Right renal cortex interstitium (tissue), 3 donors: ENCODE data around the gene TMEM259. TPM values are rescaled to one million over a fixed set of nuclear protein-coding genes. Genes with fewer than 3 reads are reported as not detected.
A peak's percentile ranks its signal among the peaks of the same experiment; 100 is the strongest.

Experiments
- DNase-seq, 3 donors: peaks; one replicate each; pipeline ENCODE4 v3.0.0-alpha.2; 2013; ENCODE audit warnings: low read depth in 3 of 3, low spot score in 2 of 3
- polyA plus RNA-seq, 3 donors: library from polyadenylated mRNA; unstranded; fragments of 120-200 nt; gene quantifications; one replicate each; pipeline ENCODE4 v1.2.1, GENCODE V29; 2013; ENCODE audit not compliant: insufficient read length in 3 of 3

The TMEM259 gene
- 100 to 1,000 TPM in 1 of 3 donors, 10 to 100 TPM in 2; 86.9 to 103 (median 93.5) TPM for polyA plus RNA-seq

DNA sequence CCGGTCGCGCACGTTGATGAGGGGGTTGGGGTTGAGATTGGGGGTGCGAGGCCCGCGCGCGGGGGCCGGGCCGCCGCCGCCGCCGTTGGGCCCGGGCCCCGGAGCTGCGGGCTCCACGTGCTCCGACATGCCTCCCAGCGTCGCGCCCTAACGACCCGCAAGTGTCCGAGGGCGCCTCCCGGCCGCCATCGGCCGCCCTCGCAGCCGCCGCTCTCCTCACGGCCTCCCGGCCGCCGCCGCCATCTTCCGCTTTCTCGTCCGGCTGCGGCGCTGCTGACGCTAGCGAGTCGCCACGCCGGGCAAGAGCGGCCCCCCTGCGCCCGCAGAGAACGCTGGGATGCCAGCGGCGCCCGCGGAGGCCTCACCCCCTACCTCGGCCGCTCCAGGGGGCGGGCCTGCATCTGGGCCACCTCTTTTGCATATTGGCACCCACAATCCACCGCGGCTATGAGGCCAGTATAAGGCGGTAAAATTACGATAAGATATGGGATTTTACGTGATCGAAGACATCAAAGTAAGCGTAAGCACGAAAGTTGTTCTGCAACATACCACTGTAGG lies at the start of gene TMEM259:
TSS of gene TMEM259 (minus strand) at position 256 of the 558 bp plus-strand sequence. CDS start at position 129, 127 bp downstream.
- DNase-seq: peak; percentile 92 to 97 (median 96)

DNA sequence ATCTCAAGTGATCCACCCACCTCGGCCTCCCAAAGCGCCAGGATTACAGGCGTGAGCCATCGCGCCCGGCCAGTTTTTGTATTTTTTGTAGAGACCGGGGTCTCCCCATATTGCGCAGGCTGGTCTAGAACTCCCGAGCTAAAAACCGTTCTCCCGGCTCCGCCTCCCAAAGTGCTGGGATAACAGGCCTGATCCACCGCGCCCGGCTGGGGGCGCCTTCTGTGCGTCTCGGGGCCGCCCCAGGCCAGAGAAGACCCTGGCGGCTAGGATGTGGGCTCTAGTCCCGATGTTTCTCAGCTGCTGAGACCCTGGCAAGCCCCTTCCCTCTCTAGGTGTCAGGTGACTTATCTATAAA lies 49.6 kb upstream of the TMEM259 start:
- no peak for DNase-seq

DNA sequence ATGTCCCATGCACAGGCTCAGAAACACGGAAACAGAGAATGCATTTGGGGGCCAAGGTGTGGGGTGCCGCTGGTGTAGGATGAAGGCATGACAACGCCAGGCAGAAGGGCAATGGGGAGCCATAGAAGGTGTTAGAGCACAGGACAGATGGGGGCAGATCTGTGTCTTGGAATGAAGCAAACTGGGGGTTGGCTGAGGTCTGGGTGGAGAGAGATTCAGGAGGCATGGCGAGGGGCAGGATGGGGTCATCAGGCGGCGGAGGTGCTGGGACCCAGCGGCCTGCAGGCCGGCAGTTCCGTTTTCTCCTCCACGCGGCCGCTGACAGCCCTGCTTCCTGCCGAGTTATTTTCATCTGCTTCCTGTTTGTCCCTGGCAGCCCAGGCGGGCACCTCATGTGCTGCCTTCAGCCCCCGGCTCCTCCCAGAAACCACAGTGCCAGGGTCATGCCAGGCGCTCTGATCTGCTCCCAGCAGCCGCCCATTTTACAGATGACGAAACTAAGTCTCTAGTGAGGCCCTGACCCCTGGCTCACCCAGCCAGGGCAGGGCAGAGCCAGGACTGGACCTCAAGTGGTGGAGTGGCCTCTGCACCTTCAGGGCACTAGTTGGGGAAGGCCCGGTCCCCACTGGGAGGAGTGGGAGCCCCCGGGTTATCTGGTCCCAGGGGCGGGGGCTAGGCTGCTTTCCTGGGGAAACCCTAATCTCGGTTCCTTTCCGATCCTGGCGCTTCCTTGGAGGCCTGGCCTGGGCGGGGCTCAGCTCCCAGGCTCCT lies 48.3 kb upstream of the TMEM259 start:
- no peak for DNase-seq

DNA sequence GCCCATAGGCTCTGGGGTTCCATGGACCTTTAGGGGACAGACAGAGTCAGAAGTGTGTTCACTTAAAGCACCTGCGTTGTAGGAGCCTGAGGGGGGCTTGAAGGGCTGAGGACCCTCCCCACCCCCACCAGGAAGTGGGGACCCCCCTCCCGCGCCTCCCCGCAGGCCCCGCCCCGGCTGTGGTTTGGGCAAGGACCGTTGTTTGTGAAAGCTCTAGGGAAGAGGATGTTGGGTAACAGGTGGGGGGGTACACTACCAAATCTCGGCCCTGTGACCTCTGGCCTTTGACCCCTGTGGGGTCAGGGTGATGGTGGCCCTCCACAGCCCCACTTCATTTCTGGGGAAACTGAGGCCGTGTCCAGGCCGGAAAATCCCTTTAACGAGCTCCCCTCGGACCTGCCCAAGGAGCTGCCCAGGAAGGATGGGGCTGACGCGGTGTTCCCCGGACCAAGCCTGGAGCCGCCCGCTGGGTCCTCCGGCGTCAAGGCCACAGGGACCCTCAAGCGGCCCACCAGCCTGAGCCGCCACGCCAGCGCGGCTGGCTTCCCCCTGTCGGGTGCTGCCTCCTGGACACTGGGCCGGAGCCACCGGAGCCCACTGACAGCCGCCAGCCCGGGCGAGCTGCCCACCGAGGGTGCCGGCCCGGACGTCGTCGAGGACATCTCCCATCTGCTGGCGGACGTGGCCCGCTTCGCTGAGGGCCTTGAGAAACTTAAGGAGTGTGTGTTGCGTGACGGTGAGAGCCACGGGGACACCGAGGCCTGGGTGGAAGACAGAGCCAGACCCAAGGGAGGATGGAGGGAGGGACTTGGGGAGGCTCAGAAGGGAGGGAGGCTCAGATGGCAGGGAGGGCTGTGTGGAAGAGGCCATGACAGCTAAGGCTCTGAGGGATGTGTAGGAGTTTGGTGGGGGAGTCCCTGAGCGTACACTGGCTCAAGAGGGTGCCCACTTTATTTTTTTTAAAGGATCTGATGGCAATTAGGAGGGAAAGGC lies 47.4 kb upstream of the TMEM259 start:
- DNase-seq: no peak

DNA sequence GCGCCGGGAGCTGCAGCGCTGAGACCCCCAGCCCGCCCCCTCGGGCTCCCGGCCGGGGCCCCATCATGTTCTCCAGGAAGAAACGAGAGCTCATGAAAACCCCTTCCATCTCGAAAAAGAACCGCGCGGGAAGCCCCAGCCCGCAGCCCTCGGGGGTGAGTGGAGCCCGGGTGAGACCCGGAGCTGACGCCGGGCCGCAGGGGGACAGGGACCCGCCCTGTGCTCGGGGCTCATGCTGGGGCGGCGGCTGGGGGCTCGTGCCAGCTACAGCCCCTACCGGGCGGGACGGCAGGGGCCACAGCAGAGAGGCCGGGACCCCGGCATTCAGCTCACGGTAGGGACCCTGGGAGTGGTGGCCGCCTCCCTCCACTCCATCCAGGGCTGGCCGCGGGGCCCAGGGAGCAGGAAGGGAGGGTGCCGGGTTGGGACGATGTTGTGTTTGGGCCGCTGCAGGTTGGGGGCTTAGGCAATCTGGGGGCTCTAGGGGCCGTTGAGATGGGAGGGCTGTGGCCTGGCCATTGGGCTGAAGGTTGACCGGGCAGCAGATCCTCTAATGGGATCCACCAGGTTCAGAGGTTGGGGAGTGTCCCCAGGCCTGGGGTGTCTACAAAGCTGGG lies 46.5 kb upstream of the TMEM259 start:
- DNase-seq: no peak

DNA sequence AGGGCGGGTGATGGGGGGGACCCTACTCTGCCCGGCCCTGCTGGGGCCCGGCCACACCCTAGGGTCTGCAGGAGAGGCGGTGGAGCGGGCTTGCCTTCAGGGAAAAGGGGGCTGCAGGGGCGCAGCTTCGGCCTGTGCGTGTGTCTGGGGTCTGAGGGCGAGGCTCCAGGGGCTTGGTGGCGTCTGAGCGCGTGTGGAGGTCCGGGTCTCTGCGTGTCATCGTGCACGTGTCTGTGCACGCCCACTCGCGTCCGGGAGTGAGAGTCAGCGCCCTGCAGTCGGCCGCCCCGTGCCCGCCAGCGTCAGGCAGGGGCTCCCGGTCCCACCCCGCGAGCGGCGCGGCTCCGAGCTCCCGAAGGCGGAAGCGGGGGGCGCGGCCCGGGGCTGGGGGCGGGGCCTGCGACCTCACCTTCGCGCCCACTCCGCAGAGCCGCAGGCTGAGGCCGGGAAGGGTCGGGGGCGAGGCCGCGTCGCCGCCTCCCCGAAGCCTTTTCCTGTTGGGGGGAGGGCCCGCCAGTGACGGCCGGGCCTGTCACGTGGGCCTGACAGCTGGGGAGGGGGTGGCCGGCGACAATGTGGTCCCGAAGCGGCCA lies 45.9 kb upstream of the TMEM259 start, which contains the start of gene ARHGAP45:
TSS of gene ARHGAP45 (plus strand) at position 420 of the 593 bp plus-strand sequence. CDS start 239 bp downstream, outside the sequence.
- DNase-seq: no peak

DNA sequence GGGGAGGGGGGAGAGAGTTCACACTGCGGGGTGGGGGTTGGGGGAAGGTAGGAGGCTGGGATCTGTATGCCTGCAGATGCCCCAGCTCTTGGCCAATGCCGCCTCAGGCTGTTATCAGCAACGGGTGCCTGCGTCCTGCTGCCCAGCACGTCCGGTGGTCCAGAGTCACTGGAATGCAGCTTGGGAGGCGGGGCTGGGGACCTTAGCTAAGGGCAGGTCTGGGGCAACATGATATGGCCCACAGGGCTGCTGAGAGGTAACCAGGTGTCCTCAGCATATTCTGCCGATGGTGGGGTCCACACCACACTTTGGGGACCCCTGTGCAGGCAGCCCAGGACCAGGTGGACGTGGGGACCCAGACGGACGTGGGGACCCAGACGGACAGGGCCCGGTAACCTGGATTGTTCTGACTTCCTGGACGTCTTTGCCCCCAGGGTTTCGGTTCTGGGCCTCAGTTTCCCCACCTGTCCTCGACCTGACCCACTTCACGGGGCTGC lies 45.4 kb upstream of the TMEM259 start:
- DNase-seq: no peak

DNA sequence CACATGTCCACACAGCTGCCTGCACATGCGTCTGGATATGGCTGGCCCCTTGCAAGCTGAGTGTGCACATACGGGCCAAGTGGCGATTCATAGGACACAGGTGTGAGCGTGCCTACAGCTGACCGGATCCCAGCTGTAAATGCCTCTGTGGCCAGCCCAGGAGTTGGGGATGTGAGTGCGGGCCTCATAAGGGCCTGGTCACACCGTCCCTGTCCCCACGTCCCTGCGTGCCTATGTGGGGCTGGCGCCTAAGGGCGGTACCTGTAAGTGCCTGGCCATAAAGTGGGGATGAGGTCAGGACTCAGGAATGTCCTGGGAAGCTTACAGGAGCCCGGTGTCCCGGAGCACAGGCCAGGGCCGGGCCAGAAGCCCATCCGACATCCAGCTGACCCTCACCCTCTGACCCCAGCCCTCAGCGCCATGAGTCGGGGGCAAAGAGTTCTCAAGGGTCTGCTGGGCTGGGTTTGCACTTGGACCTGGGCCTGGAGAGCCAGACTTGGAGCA lies 44.7 kb upstream of the TMEM259 start:
- no peak for DNase-seq

DNA sequence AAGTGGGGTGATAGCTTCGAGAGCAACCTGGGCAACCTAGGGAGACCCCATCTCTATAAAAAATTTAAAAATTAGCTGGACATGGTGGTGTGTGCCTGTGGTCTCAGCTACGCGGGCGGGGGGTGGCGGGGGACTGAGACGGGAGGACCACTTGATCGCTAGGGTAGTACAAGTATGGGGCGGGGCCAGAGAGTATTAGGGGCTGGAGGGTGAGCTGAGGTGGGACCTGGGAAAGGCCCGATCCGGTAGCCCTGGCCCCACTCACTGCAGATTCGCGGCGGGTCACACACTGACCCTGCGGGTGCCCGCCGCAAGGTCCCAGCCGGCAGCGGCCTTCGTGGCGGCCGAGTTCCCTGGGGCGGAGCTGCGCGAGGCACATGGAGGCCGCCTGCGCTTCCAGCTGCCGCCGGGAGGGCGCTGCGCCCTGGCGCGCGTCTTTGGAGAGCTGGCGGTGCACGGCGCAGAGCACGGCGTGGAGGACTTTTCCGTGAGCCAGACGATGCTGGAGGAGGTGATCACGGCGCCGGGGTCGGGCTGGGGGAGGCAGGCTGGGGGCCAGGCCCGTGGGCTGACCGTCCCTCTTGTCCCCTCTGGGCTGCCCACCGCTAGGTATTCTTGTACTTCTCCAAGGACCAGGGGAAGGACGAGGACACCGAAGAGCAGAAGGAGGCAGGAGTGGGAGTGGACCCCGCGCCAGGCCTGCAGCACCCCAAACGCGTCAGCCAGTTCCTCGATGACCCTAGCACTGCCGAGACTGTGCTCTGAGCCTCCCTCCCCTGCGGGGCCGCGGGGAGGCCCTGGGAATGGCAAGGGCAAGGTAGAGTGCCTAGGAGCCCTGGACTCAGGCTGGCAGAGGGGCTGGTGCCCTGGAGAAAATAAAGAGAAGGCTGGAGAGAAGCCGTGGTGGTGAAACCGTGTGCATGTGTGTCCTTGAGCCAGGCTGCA lies 44.0 kb upstream of the TMEM259 start:
- DNase-seq: no peak

DNA sequence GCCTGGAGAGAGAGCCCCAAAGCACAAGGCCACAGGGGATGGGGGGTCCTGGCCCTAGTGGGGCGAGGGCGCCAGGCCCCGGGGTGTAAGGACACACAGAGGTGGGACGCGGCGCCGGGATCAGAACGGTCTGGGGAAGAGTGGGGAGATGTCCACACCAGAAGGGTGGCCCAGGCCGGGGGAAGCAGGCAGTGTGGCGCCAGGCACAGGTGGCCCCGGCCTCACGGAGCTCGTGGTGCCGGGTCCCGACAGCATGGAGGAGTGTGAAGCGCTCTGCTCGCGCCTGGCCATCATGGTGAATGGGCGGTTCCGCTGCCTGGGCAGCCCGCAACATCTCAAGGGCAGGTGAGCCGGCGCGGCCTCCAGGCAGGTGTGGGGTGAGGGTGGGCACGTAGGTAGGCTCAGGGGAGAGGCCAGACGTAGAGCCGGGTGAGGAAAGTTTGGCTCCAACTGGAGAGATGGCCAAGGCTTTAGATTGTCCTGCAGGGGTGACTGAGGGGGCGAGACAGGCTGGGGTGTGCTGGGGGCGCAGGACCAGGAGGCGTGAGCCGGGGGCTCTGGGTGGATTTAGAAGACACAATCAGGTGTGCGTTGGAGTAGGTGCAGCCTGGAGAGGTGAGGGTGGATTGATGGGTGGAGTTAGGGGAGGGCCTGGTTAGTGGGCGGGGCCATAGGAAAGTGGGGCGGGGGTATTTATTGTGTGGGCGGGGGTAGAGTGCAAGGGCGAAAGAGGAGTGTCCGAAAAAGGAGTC lies 43.2 kb upstream of the TMEM259 start:
- no peak for DNase-seq

DNA sequence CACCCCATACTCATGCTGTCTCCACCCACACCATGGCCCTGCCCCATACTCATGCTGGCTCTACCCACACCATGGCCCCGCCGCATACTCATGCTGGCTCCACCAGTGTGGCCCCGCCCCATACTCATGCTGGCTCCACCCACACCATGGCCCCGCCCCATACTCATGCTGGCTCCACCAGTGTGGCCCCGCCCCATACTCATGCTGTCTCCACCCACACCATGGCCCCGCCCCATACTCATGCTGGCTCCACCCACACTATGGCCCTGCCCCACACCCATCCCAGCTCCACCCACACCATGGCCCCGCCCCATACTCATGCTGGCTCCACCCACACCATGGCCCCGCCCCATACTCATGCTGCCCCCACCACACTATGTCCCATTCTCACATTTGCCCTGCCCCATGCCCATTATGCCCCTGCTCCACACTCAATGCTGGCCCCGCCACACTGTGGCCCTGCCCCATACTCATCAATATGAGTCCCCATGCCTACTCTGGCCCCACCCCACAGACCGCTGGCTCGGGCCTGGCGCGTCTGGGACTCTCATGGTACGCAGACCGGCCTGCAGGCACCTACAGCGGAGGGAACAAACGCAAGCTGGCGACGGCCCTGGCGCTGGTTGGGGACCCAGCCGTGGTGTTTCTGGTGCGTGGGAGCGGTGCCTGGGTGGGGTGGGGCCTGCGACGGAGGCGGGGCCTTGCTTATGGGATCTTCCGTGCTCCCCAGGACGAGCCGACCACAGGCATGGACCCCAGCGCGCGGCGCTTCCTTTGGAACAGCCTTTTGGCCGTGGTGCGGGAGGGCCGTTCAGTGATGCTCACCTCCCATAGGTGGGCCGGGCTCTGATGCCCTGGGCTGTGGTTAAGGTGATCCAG lies 42.3 kb upstream of the TMEM259 start:
- no peak for DNase-seq

DNA sequence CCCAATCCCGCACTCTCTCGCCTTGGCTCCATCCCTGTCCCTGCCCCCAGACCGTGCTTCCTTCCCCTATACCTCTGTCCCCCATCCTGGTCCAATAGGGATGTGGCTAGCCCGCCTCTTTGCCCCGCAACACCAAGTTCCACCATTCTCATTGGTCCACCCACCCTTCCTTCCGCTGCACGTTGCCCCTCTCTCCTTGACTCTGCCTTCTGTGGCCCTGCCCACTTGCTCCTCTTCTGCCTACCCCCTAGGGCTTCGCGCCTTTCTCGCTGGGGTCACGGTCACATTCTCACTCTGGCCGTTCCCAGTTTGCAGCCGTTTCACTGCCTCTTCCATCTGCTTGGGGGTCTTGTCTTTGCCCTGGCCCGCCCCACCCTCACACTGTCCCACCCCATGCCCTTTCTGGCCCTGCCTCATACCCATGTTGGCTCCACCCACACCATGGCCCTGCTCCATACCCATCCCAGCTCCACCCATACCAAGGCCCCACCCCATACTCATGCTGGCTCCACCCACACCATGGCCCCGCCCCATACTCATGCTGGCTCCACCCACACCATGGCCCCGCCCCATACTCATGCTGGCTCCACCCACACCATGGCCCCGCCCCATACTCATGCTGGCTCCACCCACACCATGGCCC lies 41.6 kb upstream of the TMEM259 start:
- DNase-seq: no peak

DNA sequence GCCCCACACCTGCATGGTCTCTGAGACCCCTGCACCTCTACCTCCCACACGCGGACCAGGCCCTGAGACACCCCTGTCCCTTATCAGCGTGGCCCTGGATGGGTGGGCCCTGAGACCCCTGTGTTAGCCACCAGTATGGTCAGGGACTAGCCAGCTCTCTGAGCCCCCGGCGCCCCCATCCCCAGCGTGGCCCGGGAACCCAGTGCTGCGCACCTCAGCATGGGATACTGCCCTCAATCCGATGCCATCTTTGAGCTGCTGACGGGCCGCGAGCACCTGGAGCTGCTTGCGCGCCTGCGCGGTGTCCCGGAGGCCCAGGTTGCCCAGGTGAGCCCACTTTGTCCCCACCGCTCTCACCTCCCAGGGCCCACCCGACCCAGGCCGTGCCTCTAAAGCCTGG lies 41.1 kb upstream of the TMEM259 start:
- DNase-seq: no peak

DNA sequence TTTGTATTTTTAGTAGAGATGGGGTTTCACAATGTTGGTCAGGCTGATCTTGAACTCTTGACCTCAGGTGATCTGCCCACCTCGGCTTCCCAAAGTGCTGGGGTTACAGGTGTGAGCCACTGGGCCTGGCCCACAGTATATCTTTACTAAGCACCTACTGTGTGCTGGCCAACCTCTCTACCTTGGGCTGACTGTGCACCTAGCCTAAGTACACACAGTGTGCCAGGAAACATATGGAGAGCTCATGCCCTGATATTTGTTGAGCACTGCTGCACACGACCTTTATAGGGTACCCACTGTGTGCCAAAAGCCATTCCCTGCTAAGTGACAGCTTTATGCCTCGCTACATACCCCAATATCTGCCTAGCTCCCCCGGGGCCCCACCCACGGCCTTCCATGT lies 39.8 kb upstream of the TMEM259 start:
- DNase-seq: no peak

DNA sequence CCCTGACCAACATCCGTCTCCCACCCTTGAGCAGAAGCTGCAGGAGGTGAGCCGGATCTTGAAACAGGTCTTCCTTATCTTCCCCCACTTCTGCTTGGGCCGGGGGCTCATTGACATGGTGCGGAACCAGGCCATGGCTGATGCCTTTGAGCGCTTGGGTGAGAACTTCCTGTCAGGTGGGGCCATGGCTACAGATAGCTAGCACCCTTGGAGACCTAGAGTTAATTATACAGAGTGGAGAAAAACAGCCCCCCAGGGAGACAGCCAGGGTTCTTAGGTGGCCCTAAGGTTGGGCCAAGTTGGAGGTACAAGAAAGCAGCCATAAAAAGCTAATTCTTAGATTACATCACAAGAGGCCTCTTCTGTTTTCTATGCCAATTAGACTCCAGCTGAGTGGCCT lies 37.2 kb upstream of the TMEM259 start:
- DNase-seq: no peak

DNA sequence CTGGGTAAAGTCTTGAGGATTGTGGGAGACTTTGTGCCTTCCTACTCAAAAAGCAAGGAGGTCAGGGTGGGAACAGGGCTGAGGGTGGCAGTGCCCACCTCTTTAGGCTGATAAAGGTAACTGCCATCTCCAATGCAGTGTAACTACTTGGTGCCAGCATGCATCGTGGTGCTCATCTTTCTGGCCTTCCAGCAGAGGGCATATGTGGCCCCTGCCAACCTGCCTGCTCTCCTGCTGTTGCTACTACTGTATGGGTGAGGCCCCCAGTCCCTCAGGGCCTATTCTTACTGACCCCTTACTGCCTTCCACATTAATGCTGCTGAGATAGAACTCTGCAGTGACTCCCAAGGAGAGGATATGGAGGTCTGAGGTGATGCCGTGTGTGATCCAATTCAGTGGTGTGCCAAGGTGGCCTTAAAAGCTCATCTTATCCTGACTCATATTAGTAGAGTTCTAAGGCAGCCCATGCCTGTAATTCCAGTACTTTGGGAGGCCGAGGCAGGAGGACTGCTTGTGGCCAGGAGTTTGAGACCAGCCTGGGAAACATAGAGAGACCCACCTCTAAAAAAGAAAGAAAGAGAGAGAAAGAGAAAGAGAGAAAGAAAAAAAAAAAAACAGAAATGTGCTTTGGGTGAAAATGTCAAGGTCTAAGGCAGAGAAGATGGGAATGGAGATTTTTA lies 36.4 kb upstream of the TMEM259 start:
- DNase-seq: no peak
